Fibroblast of the aortic adventitia (primary cell): Measurements from ENCODE around the gene PTP4A2. TPM values are rescaled to one million over a fixed set of nuclear protein-coding genes. Genes with fewer than 3 reads are reported as not detected.

Experiments used
- DNase-seq: peaks from one replicate; pipeline ENCODE4 v3.0.0-alpha.2; 2010; ENCODE audit warnings: low read depth
- H3K4me3 ChIP-seq: 2 replicates; pipeline ENCODE4 v1.5.1; 2011; ENCODE audit warnings: low read depth, mild to moderate bottlenecking, control low read depth, low read length, moderate library complexity
- total RNA-seq: library from RNA; depleted of rRNA; stranded (reverse); fragments of >200 nt; gene quantifications from 2 replicates; pipeline ENCODE4 v1.2.3, GENCODE V29; 2012; ENCODE audit warnings: low replicate concordance
- TF ChIP-seq, protein P1 (sequence below): IDR thresholded peaks from 2 replicates; pipeline ENCODE4 v1.5.1; 2011; ENCODE audit warnings: mild to moderate bottlenecking, low read length, control low read depth, inconsistent platforms; ENCODE audit not compliant: insufficient read depth

The PTP4A2 gene
- total RNA-seq, 1 donor = 692 TPM

DNA sequence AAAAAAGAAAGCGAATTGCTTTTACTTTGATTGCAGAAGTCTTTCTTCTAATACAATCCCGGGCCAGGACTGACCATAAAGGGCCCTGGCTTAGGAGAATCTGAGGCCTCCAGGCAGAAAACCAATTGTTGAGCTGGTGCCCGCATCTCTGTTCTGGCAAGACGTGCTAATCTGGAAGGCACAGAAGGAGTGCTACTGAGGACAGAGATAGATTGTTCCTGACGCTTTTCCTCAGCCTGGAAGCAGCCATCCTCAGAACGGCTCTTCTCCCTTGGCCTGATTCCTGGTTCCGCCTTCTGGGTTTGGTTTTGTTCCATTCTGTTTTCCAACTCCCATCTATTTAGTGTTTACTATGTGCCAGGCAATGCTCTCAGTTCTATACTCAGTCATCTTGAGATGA lies 77.6 kb downstream of the PTP4A2 start:
- H3K4me3 ChIP-seq = no peak overlapping the region
- DNase-seq = no peak
- TF ChIP-seq, protein P1, sequence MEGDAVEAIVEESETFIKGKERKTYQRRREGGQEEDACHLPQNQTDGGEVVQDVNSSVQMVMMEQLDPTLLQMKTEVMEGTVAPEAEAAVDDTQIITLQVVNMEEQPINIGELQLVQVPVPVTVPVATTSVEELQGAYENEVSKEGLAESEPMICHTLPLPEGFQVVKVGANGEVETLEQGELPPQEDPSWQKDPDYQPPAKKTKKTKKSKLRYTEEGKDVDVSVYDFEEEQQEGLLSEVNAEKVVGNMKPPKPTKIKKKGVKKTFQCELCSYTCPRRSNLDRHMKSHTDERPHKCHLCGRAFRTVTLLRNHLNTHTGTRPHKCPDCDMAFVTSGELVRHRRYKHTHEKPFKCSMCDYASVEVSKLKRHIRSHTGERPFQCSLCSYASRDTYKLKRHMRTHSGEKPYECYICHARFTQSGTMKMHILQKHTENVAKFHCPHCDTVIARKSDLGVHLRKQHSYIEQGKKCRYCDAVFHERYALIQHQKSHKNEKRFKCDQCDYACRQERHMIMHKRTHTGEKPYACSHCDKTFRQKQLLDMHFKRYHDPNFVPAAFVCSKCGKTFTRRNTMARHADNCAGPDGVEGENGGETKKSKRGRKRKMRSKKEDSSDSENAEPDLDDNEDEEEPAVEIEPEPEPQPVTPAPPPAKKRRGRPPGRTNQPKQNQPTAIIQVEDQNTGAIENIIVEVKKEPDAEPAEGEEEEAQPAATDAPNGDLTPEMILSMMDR = no peak

DNA sequence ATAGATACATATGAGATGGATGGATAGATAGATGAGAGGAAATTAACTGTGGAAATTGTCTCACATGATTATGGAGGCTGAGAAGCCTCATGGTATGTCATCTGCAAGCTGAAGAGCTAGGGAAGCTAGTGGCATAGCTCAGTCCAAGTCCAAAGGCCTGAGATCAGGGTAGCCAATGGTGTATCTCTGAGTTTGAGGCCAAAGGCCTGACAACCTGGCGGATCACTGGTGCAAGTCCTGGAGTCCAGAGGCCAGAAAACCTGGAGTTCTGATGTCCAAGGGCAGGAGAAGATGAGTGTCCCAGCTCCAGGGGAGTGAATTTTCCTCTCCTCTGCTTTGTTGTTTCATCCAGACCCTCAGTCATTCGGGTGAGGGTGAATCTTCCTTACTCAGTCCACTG lies 78.4 kb downstream of the PTP4A2 start:
- no peak for DNase-seq
- TF ChIP-seq, protein P1 = no peak
- H3K4me3 ChIP-seq = no peak overlapping the region

DNA sequence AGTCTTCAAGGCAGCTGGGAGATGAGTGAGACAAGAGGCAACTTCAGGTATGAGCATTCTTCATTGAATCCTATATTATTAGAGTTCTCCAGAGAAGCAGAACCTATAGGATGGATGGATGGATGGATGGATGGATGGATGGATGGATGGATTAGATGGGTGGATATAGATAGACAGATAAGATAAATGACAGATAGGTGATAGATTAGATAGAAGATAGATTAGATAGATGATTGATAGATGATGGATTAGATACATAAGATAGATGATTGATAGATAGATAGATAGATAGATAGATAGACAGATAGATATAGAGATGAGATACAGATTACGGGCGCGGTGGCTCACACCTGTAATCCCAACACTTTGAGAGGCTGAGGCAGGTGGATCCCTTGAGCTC lies 79.1 kb downstream of the PTP4A2 start:
- TF ChIP-seq, protein P1 = no peak
- DNase-seq = no peak
- H3K4me3 ChIP-seq = no peak overlapping the region

DNA sequence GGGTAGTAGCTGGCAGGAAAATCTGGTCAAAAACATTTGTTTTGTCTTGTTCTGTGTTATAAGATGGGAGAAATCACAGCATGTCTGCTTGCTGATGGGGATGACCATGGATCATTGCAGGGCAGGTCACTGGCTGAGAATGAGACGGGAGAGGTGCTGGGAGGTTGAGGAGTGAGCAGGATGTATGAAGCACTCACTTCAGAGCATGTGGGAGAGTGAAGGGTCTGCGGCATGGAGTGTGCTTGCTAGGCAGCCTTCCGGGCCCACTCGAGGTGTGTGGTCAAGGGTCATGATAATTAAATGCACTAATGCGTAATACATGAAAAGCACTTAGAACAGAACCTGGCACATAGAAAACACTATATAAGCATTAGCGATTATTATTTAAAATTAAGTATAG lies 80.3 kb downstream of the PTP4A2 start:
- DNase-seq = no peak
- TF ChIP-seq, protein P1 = no peak
- no peak overlapping the region for H3K4me3 ChIP-seq

Other genes starting within 250 kb of the PTP4A2 start
- 101 and 133 TPM in 2 replicates for gene COL16A1, start 234.4 kb downstream of the PTP4A2 start, total RNA-seq
- 7.9 and 11.3 TPM in 2 replicates for gene ADGRB2, start 174.0 kb downstream of the PTP4A2 start, total RNA-seq
- gene SPOCD1, start 122.3 kb downstream of the PTP4A2 start, total RNA-seq = 3.4 and 37.2 TPM in 2 replicates
- 43.1 and 53.8 TPM in 2 replicates for gene KHDRBS1, start 75.5 kb upstream of the PTP4A2 start, total RNA-seq
- 3.3 and 9.0 TPM in 2 replicates for gene TMEM39B, start 134.6 kb upstream of the PTP4A2 start, total RNA-seq
- 42.4 and 56.2 TPM in 2 replicates for gene KPNA6, start 169.7 kb upstream of the PTP4A2 start, total RNA-seq
- 39.7 and 98.0 TPM in 2 replicates for gene TXLNA, start 241.3 kb upstream of the PTP4A2 start, total RNA-seq